ENCODE measurements around the gene STAT4.

The STAT4 gene

GRCh38 chr2:191109888-191110287, 40.9 kb downstream of the STAT4 start:
- Histone ChIP-seq H3K4me3 (ENCODE audit: low read length) (no peak overlapping the region), H3K4me2 (ENCODE audit: low read length) (no peak overlapping the region), H3K9ac (ENCODE audit: low read depth, low read length) (no peak overlapping the region), H3K9me3 (replicated peaks; ENCODE audit: low read length) (no peaks in the 10 kb centered on the region), H3K27me3 (ENCODE audit: control insufficient read depth, insufficient read depth, low read length) (no peaks in the 10 kb centered on the region), H3K4me1 (ENCODE audit: control insufficient read depth, insufficient read depth, low read length) (no peaks in the 10 kb centered on the region), H3K36me3 (ENCODE audit: insufficient read depth, low read length) (no peaks in the 10 kb centered on the region)

DNA sequence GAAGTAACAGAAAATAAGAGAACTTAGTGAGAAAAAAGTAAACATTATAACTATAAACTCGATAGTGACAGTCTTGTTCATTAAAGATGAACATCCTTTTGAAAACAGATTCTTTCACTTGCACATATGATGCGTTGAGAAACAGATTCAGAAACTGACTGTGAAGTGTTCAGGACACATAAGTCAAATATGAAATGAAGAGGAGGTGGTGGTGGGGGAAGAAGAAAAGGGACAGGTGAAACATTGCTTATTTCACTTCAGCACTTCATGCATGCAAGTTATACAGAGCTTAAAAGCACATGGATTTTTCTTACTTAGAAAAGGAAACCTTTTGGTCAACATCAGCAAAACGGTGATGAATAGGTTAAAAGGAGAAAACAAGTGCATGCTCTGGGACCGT, 42.5 kb downstream of the STAT4 start:
- no peak overlapping the region for H3K9ac ChIP-seq (ENCODE audit: low read depth, low read length)
- no peaks in the 10 kb centered on the region for H3K36me3 ChIP-seq (ENCODE audit: insufficient read depth, low read length)
- no peaks in the 10 kb centered on the region for H3K9me3 ChIP-seq (replicated peaks; ENCODE audit: low read length)
- no peak overlapping the region for H3K4me3 ChIP-seq (ENCODE audit: low read length)
- H3K4me1 ChIP-seq (ENCODE audit: control insufficient read depth, insufficient read depth, low read length), result no peaks in the 10 kb centered on the region
- no peak overlapping the region for H3K4me2 ChIP-seq (ENCODE audit: low read length)
- H3K27me3 ChIP-seq (ENCODE audit: control insufficient read depth, insufficient read depth, low read length), result no peaks in the 10 kb centered on the region

DNA sequence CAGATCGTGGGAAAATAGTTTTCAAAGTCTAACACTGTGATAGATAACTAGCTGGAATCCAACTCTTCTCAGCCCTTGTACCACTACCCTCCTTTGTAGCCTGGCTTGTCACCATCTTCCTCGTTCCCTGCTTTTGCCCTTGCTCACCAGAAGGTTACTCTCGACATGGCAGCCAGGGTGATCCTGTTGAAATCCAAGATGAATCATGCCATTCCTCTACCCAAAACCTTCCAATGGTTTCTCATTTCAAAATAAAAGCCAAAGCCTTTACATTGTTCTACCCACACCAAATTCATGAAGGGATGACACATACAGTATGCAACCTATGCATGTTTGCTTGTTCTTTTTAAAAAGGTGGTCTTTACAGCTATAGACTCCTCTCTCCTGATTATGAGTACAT, 45.7 kb downstream of the STAT4 start:
- Histone ChIP-seq H3K4me3 (ENCODE audit: low read length) (no peak overlapping the region), H3K9me3 (replicated peaks; ENCODE audit: low read length) (no peaks in the 10 kb centered on the region)

GRCh38 chr2:191103774-191104173, 47.0 kb downstream of the STAT4 start:
- no peaks in the 10 kb centered on the region for H3K36me3 ChIP-seq (ENCODE audit: insufficient read depth, low read length)
- H3K9ac ChIP-seq (ENCODE audit: low read depth, low read length), result no peak overlapping the region
- no peaks in the 10 kb centered on the region for H3K9me3 ChIP-seq (replicated peaks; ENCODE audit: low read length)
- H3K4me2 ChIP-seq (ENCODE audit: low read length), result no peak overlapping the region
- H3K4me3 ChIP-seq (ENCODE audit: low read length), result no peak overlapping the region
- H3K4me1 ChIP-seq (ENCODE audit: control insufficient read depth, insufficient read depth, low read length), result no peaks in the 10 kb centered on the region
- no peaks in the 10 kb centered on the region for H3K27me3 ChIP-seq (ENCODE audit: control insufficient read depth, insufficient read depth, low read length)

More for the DNA sequence above, 45.7 kb downstream of the STAT4 start:
- Histone ChIP-seq H3K4me1 (ENCODE audit: control insufficient read depth, insufficient read depth, low read length) (no peaks in the 10 kb centered on the region), H3K27me3 (ENCODE audit: control insufficient read depth, insufficient read depth, low read length) (no peaks in the 10 kb centered on the region), H3K36me3 (ENCODE audit: insufficient read depth, low read length) (no peaks in the 10 kb centered on the region), H3K4me2 (ENCODE audit: low read length) (no peak overlapping the region), H3K9ac (ENCODE audit: low read depth, low read length) (no peak overlapping the region)

DNA sequence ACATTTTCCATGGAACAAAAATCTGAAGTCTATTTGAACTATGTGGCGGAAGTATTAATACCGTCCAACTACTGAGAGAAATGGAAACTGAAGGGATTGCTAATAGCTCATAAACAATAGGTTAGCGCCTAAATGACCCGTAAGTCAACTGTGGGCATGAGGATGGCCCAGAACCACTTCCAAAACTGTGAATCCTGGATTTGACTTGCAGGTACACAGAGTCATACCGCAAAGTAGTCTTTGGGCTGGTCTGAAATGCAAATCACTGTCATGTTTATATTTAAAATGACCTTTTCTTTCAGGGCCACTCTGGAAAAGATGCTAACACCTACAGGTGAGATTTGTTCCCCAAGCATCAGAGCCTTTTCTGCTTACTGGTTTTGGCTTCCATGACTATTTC, 50.6 kb downstream of the STAT4 start:
- no peaks in the 10 kb centered on the region for H3K36me3 ChIP-seq (ENCODE audit: insufficient read depth, low read length)
- H3K4me3 ChIP-seq (ENCODE audit: low read length), result no peak overlapping the region
- H3K4me1 ChIP-seq (ENCODE audit: control insufficient read depth, insufficient read depth, low read length), result no peaks in the 10 kb centered on the region
- H3K9me3 ChIP-seq (replicated peaks; ENCODE audit: low read length), result no peaks in the 10 kb centered on the region
- no peak overlapping the region for H3K4me2 ChIP-seq (ENCODE audit: low read length)
- H3K9ac ChIP-seq (ENCODE audit: low read depth, low read length), result no peak overlapping the region
- no peaks in the 10 kb centered on the region for H3K27me3 ChIP-seq (ENCODE audit: control insufficient read depth, insufficient read depth, low read length)

DNA sequence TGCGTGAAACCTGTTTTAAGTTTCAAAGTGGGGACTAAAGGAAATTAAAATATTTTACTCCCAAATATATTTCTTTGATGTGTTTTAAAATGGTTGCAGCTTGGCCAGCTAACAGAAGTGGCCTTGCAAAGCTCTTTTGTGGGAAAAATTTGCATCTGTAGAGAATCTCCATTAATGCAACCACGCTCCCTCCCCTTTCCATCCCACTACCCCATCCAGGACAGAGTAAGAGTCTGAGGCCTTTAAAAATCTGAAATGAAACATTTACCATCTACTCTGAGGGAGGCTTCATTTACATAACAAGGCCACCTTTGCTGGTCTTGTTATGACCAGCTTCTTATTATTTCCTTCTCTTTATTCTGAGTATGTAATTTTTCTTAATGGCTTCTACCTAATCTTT, 63.5 kb downstream of the STAT4 start:
- no peaks in the 10 kb centered on the region for H3K9me3 ChIP-seq (replicated peaks; ENCODE audit: low read length)
- H3K27me3 ChIP-seq (ENCODE audit: control insufficient read depth, insufficient read depth, low read length), result no peaks in the 10 kb centered on the region
- no peak overlapping the region for H3K9ac ChIP-seq (ENCODE audit: low read depth, low read length)
- H3K4me3 ChIP-seq (ENCODE audit: low read length), result no peak overlapping the region
- H3K36me3 ChIP-seq (ENCODE audit: insufficient read depth, low read length), result no peaks in the 10 kb centered on the region
- H3K4me1 ChIP-seq (ENCODE audit: control insufficient read depth, insufficient read depth, low read length), result no peaks in the 10 kb centered on the region
- no peak overlapping the region for H3K4me2 ChIP-seq (ENCODE audit: low read length)

DNA sequence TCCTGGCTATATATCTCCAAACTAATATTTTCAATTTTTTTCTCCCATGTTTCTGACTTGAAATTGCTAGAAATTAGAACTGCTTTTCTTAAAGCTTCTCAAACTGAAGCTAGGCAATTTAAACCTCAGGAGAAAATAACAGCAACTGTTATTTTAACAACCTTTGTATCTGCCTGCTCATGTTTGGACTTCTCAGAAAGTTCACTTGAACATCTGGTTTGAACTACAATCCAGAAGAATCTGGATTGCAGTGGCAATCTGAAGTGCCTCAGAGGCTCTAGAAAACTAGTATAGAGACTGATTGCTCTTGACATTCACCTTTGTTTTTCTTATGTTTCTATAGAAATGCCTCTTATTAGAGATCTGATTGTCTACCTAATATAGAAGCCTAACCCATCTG, 64.1 kb downstream of the STAT4 start:
- H3K36me3 ChIP-seq (ENCODE audit: insufficient read depth, low read length), result no peaks in the 10 kb centered on the region
- no peak overlapping the region for H3K9ac ChIP-seq (ENCODE audit: low read depth, low read length)
- no peaks in the 10 kb centered on the region for H3K9me3 ChIP-seq (replicated peaks; ENCODE audit: low read length)
- no peak overlapping the region for H3K4me2 ChIP-seq (ENCODE audit: low read length)
- no peaks in the 10 kb centered on the region for H3K4me1 ChIP-seq (ENCODE audit: control insufficient read depth, insufficient read depth, low read length)
- no peaks in the 10 kb centered on the region for H3K27me3 ChIP-seq (ENCODE audit: control insufficient read depth, insufficient read depth, low read length)
- H3K4me3 ChIP-seq (ENCODE audit: low read length), result no peak overlapping the region

GRCh38 chr2:191083540-191083939, 67.3 kb downstream of the STAT4 start:
- Histone ChIP-seq H3K4me3 (ENCODE audit: low read length) (no peak overlapping the region), H3K27me3 (ENCODE audit: control insufficient read depth, insufficient read depth, low read length) (no peaks in the 10 kb centered on the region), H3K4me2 (ENCODE audit: low read length) (no peak overlapping the region), H3K4me1 (ENCODE audit: control insufficient read depth, insufficient read depth, low read length) (no peaks in the 10 kb centered on the region), H3K9ac (ENCODE audit: low read depth, low read length) (no peak overlapping the region), H3K36me3 (ENCODE audit: insufficient read depth, low read length) (no peaks in the 10 kb centered on the region), H3K9me3 (replicated peaks; ENCODE audit: low read length) (no peaks in the 10 kb centered on the region)

- Histone ChIP-seq H3K9me3 (replicated peaks; ENCODE audit: low read length) (no peaks in the 10 kb centered on the region), H3K4me1 (ENCODE audit: control insufficient read depth, insufficient read depth, low read length) (no peaks in the 10 kb centered on the region), H3K36me3 (ENCODE audit: insufficient read depth, low read length) (no peaks in the 10 kb centered on the region), H3K27me3 (ENCODE audit: control insufficient read depth, insufficient read depth, low read length) (no peaks in the 10 kb centered on the region), H3K9ac (ENCODE audit: low read depth, low read length) (no peak overlapping the region), H3K4me3 (ENCODE audit: low read length) (no peak overlapping the region), H3K4me2 (ENCODE audit: low read length) (no peak overlapping the region)
Observed at GRCh38 chr2:191082321-191082720, 68.5 kb downstream of the STAT4 start.

GRCh38 chr2:191081411-191082155, 69.2 kb downstream of the STAT4 start:
- Histone ChIP-seq H3K36me3 (ENCODE audit: insufficient read depth, low read length) (no peaks in the 10 kb centered on the region), H3K4me3 (ENCODE audit: low read length) (no peak overlapping the region), H3K4me1 (ENCODE audit: control insufficient read depth, insufficient read depth, low read length) (no peaks in the 10 kb centered on the region), H3K9ac (ENCODE audit: low read depth, low read length) (no peak overlapping the region), H3K4me2 (ENCODE audit: low read length) (no peak overlapping the region), H3K9me3 (replicated peaks; ENCODE audit: low read length) (no peaks in the 10 kb centered on the region), H3K27me3 (ENCODE audit: control insufficient read depth, insufficient read depth, low read length) (no peaks in the 10 kb centered on the region)

DNA sequence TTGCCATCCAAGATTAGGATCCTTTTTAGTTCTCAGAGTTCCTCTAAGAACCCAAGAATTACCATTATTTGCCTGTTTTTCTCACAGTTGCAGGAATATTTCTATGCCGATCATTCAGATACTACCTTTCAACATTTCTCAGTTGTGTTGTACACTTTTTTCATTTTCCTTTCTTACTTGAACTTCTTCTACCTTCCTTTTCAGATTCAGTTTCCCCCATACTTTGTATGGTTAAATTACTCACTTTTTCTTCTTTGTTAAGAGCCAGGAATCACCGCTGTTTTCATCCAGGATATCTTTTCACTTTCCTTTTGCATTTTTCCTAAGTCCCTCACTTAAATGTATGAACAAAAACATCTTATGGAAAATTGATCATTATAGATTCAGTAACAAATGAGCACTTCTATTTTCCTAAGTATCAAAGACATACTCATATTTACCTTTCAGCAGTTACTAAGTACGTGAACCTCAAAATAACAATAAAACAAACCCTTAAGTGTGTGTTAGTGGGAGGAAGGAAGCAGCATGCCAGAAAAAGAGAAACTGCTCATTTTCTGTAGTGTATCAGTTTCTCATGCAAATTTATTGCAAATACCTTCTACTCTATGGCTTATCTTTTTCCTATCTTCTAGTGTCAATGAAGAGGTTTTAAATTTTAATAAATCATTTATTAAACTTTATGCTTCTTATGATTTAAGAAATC, 72.5 kb downstream of the STAT4 start:
- Histone ChIP-seq H3K9ac (ENCODE audit: low read depth, low read length) (no peak overlapping the region), H3K36me3 (ENCODE audit: insufficient read depth, low read length) (no peaks in the 10 kb centered on the region), H3K4me3 (ENCODE audit: low read length) (no peak overlapping the region), H3K27me3 (ENCODE audit: control insufficient read depth, insufficient read depth, low read length) (no peaks in the 10 kb centered on the region), H3K4me1 (ENCODE audit: control insufficient read depth, insufficient read depth, low read length) (no peaks in the 10 kb centered on the region), H3K4me2 (ENCODE audit: low read length) (peak overlapping the region; percentile 31), H3K9me3 (replicated peaks; ENCODE audit: low read length) (no peaks in the 10 kb centered on the region)

GRCh38 chr2:191070276-191070675, 80.5 kb downstream of the STAT4 start:
- H3K4me3 ChIP-seq (ENCODE audit: low read length), result no peak overlapping the region
- no peaks in the 10 kb centered on the region for H3K4me1 ChIP-seq (ENCODE audit: control insufficient read depth, insufficient read depth, low read length)
- H3K9ac ChIP-seq (ENCODE audit: low read depth, low read length), result no peak overlapping the region
- H3K27me3 ChIP-seq (ENCODE audit: control insufficient read depth, insufficient read depth, low read length), result no peaks in the 10 kb centered on the region
- no peak overlapping the region for H3K4me2 ChIP-seq (ENCODE audit: low read length)
- no peaks in the 10 kb centered on the region for H3K36me3 ChIP-seq (ENCODE audit: insufficient read depth, low read length)
- H3K9me3 ChIP-seq (replicated peaks; ENCODE audit: low read length), result no peaks in the 10 kb centered on the region
